ENCODE measurements around the gene KCNQ1. TPM values are rescaled to one million over a fixed set of nuclear protein-coding genes. Genes with fewer than 3 reads are reported as not detected.
A peak's percentile ranks its signal among the peaks of the same experiment; 100 is the strongest.

KCNQ1 gene
- total and polyA plus RNA-seq, 2 of the 13 experiments (the other 11 are each of a cell fraction or from before 2014, with no cell fraction given): 0.02 to 0.08 TPM

GRCh38 chr11:2693271-2694261 is 248.8 kb downstream of the KCNQ1 start (continued):
- TF ChIP-seq ZFP37 (CRISPR knock-in tag; IDR thresholded peaks at IDR 0.05; ENCODE audit: borderline replicate concordance): no peak
- no peak for TF ChIP-seq ISL2 (CRISPR knock-in tag; IDR thresholded peaks at IDR 0.05)
- TF ChIP-seq HOXD1 (CRISPR knock-in tag; IDR thresholded peaks at IDR 0.05): no peak
- TF ChIP-seq ZNF292 (CRISPR knock-in tag; IDR thresholded peaks at IDR 0.05; ENCODE audit: borderline replicate concordance, low read depth): no peak
- TF ChIP-seq ZNF207 (IDR thresholded peaks at IDR 0.05; ENCODE audit: borderline replicate concordance): no peak
- TF ChIP-seq REST (IDR thresholded peaks at IDR 0.05; ENCODE audit: borderline replicate concordance in 1 of 2, low read depth in 1 of 2, low read length in 2 of 2): no peak
- no peak for TF ChIP-seq DPF2 (CRISPR knock-in tag; IDR thresholded peaks at IDR 0.05; ENCODE audit: borderline replicate concordance, low read depth)
- 0 out of 2 replicates have a peak, but pooled peaks have one; percentile 27 for TF ChIP-seq ZNF543 (CRISPR knock-in tag; IDR thresholded peaks at IDR 0.05)
- TF ChIP-seq CSRNP2 (CRISPR knock-in tag; conservative IDR thresholded peaks at IDR 0.05; ENCODE audit: low read depth): no peak
- no peak for TF ChIP-seq TSC22D2 (CRISPR knock-in tag; IDR thresholded peaks at IDR 0.05; ENCODE audit: borderline replicate concordance)
- no peak for TF ChIP-seq HNF1A (IDR thresholded peaks at IDR 0.05; ENCODE audit: low read depth)
- no peak for TF ChIP-seq HNF1A (CRISPR knock-in tag; IDR thresholded peaks at IDR 0.05; ENCODE audit: borderline replicate concordance)
- TF ChIP-seq REPIN1 (CRISPR knock-in tag; IDR thresholded peaks at IDR 0.05; ENCODE audit: borderline replicate concordance, low read depth): no peak
- no peak for TF ChIP-seq ERF (CRISPR knock-in tag; IDR thresholded peaks at IDR 0.05)
- TF ChIP-seq FOXO4 (CRISPR knock-in tag; conservative IDR thresholded peaks at IDR 0.05): no peak
- TF ChIP-seq MEIS2 (CRISPR knock-in tag; IDR thresholded peaks at IDR 0.05): no peak

All from HepG2 (cell line).